ENCODE results near the gene NAALADL2.

- TF ChIP-seq, protein P1, sequence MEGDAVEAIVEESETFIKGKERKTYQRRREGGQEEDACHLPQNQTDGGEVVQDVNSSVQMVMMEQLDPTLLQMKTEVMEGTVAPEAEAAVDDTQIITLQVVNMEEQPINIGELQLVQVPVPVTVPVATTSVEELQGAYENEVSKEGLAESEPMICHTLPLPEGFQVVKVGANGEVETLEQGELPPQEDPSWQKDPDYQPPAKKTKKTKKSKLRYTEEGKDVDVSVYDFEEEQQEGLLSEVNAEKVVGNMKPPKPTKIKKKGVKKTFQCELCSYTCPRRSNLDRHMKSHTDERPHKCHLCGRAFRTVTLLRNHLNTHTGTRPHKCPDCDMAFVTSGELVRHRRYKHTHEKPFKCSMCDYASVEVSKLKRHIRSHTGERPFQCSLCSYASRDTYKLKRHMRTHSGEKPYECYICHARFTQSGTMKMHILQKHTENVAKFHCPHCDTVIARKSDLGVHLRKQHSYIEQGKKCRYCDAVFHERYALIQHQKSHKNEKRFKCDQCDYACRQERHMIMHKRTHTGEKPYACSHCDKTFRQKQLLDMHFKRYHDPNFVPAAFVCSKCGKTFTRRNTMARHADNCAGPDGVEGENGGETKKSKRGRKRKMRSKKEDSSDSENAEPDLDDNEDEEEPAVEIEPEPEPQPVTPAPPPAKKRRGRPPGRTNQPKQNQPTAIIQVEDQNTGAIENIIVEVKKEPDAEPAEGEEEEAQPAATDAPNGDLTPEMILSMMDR (IDR thresholded peaks at IDR 0.05), result no peak
- no peak for TF ChIP-seq POLR2A (IDR thresholded peaks at IDR 0.05)
Measured at GRCh38 chr3:174960898-174961297, 101.8 kb downstream of the NAALADL2 start.
